GM18499 (cell line): ENCODE measurements around the gene ASXL1.
A peak's percentile ranks its signal among the peaks of the same experiment; 100 is the strongest.
"Not testable (repeated sequence)": the region's sequence is repeated elsewhere in the genome, so short reads cannot be mapped to it uniquely, and the experiment has no call there.

Source experiments
- ATAC-seq: cut with Tn5 transposase; IDR thresholded peaks from one replicate; pipeline ENCODE4 v1.9.1; 2021; ENCODE audit warnings: moderate number of reproducible peaks; ENCODE audit not compliant: insufficient read depth, unreplicated experiment

The ASXL1 gene

DNA sequence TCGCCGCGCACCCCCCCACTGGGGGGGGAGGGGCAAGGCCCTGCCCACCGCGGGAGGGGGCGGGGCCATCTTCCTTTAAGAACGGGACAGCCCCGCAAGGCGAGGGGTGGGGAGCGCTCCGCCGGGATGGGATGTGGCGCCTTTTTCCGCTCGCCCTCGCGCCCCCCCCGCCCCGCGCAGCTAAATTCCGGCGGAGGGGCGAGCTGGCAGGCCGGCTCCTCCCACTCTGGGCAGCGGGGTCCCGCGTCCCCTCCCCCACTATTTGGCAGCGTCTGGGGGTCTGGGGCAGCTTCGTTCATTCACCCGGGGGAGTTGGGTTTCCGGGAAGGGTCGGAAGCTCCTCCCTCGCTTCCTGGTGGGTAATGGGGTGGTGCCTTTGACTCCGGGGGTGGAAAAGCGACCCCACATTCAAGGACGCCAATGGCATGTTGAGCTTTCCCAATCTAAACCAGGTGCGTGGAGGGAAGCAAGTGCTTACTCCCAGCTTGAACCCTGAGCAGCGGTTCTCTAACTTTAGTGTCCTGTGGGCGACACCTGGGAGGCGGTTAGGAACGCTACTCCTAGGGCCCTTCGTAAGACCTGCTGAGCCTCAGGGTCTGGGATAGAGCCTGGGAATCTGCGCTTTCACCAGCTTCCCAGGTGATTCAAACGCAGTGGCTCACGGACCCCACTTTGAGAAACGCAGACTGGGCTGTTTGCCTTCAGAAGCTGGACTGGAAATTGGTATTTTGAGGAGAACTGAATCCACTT, 927 bp downstream of the ASXL1 start:
- no peak for ATAC-seq

DNA sequence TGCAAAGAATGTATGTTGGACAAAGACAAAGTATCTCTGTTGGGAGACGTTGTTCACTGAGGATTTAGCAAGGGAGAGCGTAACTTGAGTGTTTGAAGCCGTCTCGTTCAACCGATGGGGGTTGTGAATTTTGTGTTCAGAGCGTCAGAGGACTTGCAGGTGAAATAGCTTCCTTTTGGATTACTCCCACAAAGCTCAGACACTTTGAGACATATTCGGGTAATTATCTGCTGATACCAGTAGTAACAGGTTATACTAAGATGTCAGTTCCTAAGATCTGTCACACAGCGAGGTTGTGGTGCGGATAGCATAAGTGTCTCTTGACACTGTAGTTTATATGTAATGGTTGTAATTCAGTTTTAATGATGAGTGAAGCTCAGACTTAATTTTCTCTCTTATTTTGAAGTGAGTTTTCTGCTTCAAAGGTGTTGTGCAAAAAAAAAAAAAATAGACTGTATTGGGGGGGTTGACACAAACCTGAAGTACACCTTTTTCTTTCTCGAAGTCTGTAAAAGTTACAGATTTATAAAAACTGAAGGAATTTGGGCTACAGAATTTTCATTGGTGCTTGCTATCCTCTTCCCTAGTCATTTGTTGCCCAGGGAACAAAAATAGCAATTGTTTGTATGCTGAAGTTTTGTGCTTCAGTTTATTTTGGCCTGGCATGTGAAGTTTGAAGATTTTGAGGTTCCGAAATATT, 1.7 kb downstream of the ASXL1 start:
- ATAC-seq: no peak

DNA sequence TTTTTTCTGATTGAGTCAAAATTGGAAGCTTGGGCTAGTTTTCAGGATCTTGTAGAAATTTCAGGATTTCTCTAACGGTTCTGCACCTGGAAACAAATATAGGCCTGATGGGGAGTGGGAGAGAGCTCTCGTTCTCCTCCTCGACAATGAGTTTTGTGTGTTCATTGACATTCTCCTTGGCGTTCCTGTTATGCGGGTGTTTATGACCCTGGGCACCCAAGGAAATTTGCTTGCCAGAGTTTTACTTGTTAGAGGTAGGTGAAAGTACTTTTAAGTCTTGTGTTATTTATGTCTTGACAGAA, 2.2 kb downstream of the ASXL1 start:
- ATAC-seq: no peak

DNA sequence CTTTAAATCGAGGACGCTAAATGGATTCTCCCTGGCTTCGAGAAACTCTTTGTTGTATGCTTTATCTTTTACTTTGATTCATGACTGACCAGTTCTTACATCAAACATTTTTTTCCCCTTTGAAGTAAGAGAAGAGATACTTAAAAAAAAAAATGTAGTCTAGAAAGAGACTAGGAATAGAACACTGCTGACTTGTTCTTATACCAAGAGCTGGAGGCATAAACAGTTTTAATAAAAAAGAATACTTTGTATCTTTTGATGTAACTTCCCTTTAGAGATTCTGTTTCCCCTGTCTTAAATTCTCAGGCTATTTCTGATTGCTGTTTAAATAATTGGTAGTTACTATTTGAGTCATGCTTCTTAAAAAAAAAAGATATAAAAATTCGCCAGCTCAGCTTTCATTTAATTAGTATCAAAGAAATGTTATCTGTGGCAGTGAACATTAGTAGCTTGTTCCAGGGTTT, 4.8 kb downstream of the ASXL1 start:
- ATAC-seq: no peak

DNA sequence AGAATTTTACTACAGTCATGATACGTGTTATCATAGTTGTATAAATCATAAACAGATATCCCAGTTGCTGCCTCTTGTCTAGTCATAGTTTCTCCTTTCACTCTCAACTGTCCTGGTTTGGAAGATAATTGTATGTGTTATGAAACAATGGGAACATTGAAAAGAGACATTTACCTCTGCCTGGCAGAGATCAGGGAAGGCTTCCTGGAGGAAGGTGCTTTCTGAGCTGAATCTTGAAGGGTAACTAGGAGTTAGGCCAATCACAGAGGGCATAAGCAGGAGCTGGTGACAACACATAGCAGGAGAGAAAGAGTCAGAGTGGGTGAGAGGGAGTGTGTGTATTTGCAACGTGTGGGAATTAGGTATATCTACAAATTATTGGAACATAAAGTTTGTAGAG, 5.4 kb downstream of the ASXL1 start:
- no peak for ATAC-seq

DNA sequence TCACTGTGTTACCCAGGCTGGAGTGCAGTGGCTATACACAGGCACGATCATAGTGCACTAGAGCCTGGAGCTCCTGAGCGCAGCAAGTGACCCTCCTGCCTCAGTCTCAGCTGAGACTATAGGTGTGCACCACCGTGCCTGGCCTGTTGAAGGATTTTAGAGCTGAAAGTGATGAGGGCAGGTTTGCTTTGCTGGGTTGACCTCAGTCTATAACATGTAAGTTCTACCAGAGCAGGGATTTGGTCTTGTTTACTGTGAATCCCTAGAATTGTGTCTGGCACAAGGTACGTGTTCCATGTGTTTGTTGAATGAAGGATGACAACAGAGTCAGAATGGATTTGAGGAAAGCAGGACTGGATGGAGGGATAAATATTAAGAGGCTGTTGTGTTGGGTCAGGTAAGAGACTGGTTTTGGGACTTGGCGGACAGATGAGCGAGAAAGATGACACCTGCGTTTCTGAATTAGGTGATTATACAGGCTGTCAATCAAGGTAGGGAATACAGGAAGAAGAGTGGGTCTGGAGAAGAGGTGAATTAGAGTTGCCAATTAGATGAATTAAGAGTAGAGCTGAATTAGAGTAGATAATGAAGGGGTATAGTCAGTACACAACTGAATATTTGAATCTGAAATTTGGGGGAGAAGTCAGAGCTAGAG, 6.5 kb downstream of the ASXL1 start:
- no peak for ATAC-seq

DNA sequence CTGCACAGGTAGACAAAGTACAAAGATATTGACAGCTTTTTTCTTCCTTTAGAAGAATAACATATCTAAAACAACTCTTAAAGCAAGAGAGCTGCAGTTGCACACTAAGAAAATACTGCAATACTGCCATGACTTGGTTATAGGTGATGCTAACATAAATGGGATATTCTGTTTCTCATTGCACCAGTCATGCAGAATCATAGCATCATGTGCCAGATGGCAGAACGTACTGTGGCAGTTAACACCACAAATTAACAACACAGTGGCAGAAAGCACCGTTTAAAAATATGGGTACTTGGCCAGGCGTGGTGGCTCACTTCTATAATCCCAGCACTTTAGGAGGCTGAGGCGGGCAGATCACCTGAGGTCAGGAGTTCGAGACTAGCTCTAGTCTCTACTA, 7.4 kb downstream of the ASXL1 start:
- ATAC-seq: no peak

DNA sequence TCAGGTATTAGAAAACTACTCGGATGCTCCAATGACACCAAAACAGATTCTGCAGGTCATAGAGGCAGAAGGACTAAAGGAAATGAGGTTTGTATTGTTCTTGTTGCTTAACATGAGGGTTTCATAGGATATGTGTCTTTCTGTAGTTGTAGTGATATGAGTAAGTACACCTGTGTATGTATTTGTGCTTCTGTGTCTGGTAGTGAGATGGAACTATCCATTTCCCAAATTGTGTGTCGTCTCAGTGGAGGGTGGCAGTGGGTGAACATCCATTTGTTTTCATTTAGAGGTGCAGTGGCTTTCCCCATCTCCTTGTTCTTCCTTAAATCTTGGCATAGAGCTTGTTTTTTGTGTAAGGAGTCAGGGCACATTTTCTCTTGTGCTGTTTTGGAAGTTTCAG, 8.2 kb downstream of the ASXL1 start:
- peak; percentile 52 for ATAC-seq

DNA sequence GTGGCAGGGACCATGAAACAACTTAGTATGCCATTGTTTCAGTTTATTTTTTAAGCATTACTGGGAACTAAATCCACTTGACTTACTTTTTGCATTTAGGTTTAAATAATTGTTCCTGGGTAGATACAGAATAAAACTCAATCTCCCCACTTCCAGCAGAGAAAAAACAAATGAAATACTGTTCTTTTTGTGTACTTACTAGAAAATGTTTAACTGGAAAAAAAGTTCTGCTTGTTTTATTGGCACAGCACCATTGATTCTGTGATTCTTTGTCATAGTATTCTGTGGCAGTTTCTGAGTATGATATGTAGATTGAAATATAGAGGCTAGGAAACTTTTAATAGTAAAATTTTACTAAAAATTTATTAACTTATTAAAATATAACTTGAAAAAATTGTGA, 10.2 kb downstream of the ASXL1 start:
- no peak for ATAC-seq

DNA sequence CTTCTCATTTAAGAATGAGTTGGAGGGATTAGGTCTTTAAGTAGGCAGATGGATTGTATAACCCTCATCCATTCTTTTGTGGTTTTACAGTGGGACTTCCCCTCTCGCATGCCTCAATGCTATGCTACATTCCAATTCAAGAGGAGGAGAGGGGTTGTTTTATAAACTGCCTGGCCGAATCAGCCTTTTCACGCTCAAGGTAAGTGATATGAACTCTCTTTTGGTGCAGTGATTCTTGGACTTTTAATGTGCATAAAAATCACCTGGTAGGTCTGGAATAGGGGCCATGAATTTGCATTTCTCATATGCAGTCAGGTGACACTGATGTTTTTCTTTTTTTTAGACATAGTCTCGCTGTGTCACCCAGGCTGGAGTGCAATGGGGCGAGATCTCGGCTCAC, 10.8 kb downstream of the ASXL1 start:
- ATAC-seq: no peak

DNA sequence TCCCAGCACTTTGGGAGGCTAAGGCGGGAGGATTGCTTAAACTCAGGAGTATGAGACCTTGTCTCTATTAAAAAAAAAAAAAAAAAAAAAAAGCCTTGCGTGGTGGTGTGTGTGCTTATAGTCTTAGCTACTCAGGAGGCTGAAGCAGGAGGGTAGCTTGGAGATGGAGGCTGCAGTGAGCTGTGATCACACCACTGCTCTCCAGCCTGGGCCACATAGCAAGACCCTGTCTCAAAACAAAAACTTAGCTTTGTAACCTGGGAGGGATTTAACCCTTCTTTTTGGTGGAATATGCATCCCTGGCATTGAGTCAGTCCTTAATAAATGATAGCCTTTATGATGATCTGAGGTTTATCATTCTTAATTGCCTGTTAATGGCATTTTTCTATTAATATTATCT, 12.8 kb downstream of the ASXL1 start:
- no peak for ATAC-seq

DNA sequence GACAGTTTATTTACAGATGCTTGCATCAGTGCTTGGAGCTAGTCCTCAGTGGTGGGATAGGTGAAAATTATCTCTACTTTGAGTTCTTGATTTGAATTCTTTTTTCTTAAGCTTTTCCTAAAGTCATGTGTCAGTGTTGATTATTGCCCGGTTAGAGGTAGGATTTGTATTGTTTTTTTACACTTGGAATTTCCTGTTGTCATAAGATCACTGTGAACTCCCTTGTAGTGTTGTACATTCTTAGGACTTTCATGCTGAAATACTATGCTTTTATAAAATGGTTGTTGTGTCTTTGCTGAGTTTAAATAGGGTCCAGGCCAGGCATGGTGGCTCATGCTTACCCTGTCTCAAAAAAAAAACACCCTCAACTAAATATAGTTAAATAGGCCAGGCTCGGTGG, 20.3 kb downstream of the ASXL1 start:
- no peak for ATAC-seq

DNA sequence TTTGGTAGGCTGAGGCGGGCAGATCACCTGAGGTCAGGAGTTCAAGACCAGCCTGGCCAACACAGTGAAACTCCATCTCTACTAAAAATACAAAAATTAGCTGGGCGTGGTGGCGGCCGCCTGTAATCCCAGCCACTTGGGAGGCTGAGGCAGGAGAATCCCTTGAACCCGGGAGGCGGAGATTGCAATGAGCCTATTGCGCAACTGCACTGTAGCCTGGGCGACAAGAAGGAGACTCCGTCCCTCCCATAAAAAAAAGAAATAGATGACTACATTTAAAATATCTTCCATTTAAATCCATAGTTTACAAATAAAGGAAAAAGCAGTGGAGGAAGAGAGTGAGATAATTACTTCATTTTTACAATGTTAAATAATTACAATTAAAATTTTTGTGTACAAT, 21.9 kb downstream of the ASXL1 start:
- not testable (repeated sequence) for ATAC-seq

DNA sequence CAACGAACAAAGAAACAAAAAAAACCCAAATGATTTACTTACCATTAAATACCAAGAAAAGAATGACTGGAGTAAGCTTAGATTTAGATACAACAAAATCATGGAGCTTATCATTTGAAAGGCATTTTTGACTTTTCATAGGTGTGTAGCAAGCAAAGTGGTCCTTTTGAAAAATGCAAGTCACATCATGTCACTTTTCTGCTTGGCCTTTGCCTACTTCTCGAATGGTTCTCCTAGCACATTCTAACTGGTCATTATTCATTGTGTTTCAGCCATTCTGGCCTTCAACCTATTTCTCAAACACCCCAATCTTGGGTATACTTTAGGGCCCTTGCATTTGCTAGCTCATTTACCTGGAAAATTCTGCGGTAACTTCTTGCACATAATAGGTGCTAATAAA, 22.6 kb downstream of the ASXL1 start:
- no peak for ATAC-seq

DNA sequence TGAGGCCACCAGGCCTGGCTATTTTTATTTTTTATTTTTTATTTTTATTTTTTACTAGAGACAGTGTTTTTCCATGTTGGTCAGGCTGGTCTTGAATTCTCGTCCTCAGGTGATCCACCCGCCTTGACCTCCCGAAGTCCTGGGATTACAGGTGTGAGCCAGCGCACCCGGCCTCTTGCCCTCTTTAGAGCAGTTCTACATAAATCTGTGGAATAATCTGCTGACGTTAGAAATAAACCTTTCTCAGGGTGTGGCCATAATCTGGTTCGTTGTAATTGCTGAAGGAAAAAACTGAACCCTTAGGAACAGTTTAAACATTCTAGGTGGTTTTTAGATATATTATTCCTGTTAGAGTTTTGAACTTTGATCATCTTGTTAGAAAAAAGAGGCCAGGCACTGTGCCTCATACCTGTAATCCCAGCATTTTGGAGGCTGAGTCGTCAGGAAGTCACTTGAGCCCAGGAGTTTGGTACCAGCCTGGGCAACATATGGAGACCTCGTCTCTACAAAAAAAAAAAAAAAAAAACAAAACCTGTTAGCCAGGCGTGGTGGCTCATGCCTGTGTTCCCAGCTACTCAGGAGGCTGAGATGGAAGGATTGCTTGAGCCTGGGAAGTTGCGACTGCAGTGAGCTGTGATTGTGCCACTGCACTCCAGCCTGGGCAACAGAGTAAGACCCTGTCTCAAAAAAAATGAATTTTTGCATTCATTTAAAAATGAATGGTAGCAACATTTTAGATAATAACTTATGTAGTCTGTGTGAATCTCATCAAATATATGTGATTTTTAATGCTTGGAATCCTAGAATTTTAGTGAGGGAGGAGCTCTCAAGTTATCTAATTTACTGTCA, 24.2 kb downstream of the ASXL1 start:
- no peak for ATAC-seq

DNA sequence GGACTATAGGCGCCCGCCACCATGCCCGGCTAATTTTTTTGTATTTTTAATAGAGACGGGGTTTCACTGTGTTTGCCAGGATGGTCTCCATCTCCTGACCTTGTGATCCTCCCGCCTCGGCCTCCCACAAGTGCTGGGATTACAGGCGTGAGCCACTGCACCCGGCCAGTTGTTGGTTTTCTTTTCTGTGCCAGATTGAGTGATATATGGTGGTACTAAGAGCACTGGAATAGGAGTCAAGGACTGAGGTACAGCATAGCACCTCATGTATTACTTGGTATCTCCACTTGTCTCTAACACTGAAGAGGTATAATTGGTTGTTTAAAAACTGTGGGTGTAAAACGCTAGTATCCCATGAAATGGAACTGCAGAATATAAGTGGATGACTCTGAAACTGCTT, 25.3 kb downstream of the ASXL1 start:
- not testable (repeated sequence) for ATAC-seq

DNA sequence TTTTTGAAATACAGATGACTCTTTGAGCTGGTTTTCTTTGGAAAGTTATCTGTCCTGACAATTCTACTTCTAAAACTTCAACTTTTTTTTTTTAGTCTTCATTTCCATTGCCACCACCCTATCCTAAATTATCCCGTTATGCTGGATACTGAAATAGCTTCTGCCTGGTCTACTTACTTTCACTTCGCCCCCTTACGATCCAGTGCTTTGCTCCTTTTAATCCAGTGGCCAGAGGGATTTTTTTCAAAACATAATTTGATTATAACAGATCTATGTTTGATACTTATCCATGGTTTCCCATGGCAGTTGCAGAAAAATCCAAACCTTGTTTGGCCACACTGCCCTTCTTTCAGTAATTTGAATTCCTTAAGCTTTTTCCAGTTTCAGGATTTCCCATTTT, 27.4 kb downstream of the ASXL1 start:
- no peak for ATAC-seq

DNA sequence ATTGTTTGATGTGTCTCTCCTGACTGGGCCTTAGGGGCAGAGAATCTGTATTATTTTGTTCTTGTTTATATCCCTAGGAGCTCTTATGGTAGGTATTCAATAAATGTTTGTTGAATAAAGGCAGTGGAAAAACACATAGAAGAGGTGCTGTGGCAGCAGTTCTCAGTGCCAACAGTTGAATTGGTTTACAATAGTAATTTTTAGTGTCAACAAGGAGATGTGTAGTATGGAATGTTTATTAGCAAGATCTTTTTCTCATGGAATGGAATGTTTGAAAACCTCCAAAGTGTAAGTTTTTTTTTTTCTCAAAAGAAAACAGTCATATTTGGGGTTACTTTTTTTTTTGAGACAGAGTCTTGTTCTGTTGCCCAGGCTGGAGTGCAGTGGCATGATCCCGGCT, 28.0 kb downstream of the ASXL1 start:
- no peak for ATAC-seq

DNA sequence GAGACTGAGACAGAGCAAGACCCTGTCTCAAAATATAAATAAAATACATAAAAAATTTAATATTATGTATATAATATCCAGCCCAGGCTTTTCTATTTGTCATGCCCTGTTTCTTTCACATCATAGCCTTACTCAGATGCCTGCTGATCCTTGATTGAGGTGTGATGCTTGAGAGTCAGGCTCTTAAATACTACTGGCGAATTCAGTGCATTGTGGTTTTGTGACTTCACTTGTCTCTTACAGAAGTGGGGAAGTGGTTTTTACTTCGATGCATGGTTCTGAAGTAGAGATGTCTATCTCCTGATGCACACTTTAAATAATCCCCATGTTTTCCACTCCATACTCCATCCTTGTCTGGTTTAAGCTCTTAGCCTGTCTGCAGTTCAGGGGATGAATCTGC, 29.1 kb downstream of the ASXL1 start:
- ATAC-seq: no peak

DNA sequence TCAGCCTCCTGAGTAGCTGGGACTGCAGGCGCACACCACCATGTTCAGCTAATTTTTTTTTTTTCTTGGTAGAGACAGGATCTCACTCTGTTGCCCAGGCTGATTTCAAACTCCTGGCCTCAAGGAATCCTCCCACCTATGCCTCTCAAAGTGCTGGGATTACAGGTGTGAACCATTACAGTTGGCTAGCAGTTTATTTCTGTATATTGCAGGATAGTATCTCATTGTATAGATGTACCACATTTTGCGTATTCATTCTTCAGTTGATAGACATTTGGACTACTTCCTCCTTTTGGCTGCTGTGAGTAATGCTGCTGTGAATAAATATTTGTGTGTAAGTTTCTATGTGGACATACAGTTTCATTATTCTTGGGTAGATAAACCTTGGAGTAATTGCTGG, 32.9 kb downstream of the ASXL1 start:
- ATAC-seq: no peak

DNA sequence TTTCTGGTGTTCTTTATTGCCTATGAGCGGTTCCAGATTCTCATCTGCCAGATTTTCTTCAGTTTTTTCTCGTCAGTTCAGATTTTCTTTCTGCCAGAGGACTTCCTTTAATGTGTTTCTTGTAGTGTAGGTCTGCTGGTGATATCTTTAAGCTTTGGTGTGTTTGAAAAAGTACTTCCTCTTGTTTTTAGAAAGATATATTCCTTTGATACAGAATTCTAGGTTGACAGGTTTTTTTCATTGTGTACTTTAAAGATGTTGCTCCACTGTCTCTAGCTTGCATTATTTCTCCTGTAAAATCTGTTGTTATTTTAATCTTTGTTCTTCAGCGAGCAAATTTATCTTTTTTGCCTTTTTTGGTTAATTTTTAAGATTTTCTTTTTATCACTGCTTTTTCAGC, 36.9 kb downstream of the ASXL1 start:
- ATAC-seq: no peak
